DMS79 (cell line): Measurements from ENCODE around the gene LEKR1.

ENCODE experiments used
- DNase-seq: peaks from one replicate; lab custom pipeline; 2025; lab: John Stamatoyannopoulos, UW

The LEKR1 gene

GRCh38 chr3:156978481-156978961 is 152.4 kb downstream of the LEKR1 start:
- no peak for DNase-seq

- DNase-seq, result no peak
Measured at GRCh38 chr3:156981005-156981404, 154.9 kb downstream of the LEKR1 start.

DNA sequence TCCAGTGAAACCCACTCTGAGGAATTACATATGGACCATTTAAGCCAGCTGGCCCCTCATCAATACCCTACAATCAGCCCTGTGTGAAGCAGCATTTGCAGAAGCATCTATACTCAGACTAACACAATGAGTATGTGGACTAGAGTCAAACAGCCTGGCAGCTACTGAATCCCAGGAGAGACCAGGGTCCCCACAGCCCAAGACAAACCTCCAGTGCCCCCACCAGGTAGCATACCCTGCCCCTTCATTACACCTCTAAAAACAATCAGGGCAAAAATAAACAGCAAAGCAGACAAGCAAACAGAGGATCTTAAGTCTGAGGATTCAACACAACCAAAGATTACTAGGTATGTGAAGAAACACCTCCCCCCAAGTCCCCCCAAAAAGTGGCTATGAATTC is 157.4 kb downstream of the LEKR1 start:
- DNase-seq, result no peak

GRCh38 chr3:156985711-156986110 is 159.6 kb downstream of the LEKR1 start:
- no peak for DNase-seq

GRCh38 chr3:156987946-156988345 is 161.8 kb downstream of the LEKR1 start:
- DNase-seq, result no peak

DNA sequence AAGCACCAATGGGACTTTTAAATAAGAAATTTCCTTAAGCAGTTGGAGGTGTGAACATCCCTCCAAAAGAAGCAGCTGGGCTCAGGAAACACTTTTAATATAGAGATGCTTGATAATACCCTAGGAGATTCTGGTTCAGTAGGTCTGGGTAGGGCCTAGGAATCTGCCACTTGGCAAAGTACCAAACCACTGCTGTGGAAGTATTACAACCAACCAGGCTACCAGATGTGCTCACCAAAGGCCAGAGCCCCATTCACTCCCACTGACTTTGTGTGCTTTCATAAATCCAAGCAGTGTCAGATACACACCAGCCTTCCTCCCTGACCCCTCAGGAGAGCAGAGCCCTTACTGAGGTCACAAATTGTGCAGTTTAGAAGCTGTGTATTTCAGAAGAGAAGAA is 171.2 kb downstream of the LEKR1 start:
- no peak for DNase-seq

GRCh38 chr3:157001221-157001957 is 175.2 kb downstream of the LEKR1 start:
- no peak for DNase-seq

DNA sequence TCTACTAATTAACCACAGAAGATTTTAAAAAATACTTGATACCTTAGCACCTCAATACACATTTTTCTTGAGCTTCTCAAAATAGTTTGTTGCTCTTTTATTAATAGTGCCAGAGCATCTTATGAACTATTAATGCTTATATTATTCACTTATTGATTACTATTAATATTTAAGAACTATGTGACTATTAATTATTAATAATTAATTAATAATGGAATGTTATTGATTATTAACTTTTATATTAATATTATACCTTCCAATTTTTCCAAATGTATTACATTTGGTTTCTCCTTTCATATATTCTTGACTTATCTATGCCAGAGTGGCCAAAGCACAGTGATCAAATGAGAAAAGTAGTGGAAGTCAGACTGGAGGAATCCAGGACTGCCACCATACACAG is 195.5 kb downstream of the LEKR1 start:
- DNase-seq, result no peak

DNA sequence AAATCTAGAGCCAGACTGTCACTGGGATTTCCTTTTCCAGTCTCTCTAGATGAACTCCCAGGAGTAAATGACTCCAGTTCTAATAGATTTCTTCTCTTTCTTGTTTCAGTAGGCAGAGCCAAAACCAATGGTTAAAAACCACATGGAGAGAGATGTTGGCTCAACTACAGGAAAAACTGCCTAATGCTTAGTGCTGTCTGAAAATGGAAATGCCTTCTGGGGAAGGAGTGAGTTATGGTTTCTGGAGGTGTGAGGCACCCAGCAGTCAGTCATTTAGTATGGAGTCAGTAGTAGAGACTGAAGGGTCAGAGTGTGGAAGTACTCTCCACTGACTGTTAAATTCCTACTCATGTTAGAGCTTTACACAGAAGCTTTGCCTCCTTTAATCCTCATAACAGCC is 197.1 kb downstream of the LEKR1 start:
- DNase-seq, result no peak

GRCh38 chr3:157026091-157026490 is 199.9 kb downstream of the LEKR1 start:
- no peak for DNase-seq

DNA sequence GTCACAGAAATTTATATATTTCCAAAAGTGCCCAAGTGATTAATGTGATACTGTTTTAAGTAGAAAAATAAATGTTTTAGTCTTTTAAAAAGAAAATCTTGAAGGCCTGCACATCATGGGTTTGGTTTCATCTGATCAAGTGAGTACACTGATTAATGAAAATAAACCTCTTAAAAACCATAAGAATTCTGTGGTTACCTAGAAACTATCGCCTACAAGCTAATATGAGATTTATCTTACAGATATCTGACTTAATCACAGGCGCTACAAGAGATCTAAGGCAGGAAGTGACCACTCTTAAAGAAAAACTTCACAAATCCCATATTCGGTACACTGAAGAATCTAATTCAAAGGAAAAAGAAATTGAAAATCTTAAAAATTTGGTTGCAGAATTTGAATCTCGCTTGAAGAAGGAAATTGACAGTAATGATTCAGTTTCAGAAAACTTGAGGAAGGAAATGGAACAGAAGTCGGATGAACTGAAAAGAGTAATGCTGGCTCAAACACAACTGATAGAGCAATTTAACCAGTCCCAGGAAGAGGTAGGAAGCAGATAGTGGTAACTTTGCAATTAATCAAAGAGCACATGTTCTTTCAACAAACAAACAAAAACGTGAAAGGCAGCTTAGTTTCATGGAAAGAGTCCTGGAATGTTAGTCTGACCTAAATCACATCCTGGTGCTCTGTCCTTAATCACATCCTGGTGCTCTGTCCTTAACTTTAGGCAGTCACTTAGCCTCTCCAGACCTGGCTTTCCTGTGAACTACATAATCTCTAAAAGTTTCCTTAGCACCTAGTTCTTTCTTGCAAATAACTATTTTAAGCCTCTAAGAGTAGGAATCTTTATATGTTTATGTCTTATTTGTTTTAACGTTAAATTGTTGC is 201.9 kb downstream of the LEKR1 start:
- no peak for DNase-seq

GRCh38 chr3:157029365-157029790 is 203.2 kb downstream of the LEKR1 start:
- no peak for DNase-seq

DNA sequence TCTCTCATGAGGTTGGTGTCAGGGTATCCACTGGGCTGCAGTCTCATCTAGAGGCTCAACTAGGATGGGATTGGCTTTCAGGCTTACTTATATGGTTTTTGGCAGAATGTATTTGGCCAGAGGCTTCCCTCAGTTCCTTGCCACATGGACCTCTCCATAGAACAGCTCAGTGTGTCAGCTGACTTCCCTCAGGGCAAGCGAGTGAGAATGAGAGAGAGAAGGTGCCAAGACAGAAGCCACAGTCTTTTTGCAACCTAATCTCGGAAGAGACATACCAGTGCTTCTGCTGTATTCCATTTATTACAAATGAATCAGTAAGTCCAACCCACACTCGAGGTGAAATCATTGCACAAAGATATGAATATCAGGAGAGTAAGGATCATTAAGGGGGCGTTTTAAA is 204.6 kb downstream of the LEKR1 start:
- no peak for DNase-seq

DNA sequence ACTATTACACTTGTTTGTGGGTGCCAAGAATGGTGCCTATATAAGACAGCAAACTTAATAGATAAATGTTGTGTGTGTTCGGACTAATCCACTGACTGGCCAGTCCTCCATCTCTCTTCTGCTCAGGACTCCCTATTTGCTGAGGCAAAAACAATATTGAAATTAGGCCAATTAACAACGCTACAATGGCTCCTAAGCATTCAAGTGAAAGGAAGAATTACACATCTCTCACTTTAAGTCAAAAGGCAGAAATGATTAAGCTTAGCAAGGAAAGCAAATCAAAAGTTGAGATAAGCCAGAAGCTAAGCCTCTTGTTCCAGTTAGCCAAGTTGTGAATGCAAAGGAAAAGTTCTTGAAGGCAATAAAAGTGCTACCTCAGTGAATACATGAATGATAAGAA is 206.8 kb downstream of the LEKR1 start:
- DNase-seq, result no peak

- DNase-seq, result no peak
Measured at GRCh38 chr3:157040456-157040855, 214.3 kb downstream of the LEKR1 start.

- DNase-seq, result no peak
Measured at GRCh38 chr3:157042226-157042625, 216.1 kb downstream of the LEKR1 start.

GRCh38 chr3:157043771-157044170 is 217.6 kb downstream of the LEKR1 start:
- no peak for DNase-seq

DNA sequence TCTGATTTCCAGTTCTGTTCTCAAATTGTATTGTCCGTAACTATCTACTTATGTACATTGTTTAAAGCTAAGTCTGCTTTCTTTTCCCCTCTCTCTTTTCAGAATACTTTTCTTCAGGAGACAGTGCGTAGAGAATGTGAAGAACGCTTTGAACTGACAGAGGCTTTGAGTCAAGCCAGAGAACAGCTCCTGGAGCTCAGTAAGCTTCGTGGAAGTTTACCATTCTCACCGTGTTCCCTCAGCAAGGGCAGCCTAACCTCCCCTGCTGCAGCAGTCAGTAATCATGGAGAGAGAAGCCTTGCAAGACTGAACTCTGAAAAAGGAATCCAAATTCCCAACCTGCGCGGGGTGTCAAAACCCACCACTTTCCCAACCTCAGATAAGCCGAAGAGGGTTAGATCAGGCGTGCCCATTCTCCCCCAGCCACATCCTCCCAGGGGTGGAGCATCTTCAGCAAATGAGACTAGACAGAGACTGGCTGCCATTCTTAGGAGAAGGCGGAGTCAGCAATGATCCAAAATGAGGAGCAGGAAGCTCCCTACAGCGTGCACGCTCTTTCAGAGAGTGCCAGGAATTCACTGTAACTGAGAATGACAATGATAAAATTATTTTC is 219.2 kb downstream of the LEKR1 start:
- DNase-seq, result no peak

DNA sequence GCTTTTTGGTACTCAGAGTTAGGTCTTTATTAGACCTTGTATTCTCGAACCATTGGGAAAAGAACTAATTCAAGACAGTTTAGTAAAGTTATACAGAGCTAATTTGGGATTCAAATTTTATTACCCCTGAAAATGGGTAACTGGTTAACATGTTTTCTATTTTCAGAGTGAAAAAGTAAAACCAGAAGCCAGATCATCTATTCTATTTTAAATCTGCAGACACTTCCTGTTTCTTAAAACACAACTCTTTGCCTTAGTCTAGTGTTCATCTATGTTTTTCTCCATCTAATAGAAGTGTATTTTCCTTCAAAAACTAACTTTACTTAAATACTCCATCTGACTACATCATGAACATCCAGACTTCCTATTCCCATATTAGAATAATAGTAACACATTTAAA is 220.4 kb downstream of the LEKR1 start:
- no peak for DNase-seq

- DNase-seq, result no peak
Measured at GRCh38 chr3:157051055-157051454, 224.9 kb downstream of the LEKR1 start.

DNA sequence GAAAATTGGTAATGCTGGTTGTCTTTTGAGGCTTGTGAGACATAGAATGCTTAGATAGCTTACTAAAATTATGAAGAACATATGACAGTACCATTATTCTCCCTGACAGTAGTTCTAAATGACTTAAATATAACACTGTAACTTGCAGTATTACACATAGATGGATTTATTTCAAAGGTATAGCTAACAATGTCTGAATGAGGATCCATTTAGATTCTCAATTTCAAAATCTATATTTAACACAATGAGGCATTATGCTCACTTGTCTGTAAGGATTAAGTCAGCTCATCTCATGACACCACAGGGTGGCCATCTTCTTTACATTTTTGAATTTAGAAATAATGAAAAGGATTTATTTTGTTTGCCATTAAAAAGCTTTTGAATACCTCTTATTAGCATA is 225.4 kb downstream of the LEKR1 start:
- no peak for DNase-seq

- no peak for DNase-seq
Measured at GRCh38 chr3:157056035-157056434, 229.9 kb downstream of the LEKR1 start.
